Adrenal gland (tissue), 5 donors: ENCODE data around the gene DCLK2.

Experiments
- CTCF ChIP-seq, 6 experiments: fragments of 450-650 bp in 4 of 6; fragments of 200-600 bp in 2 of 6; sonication (generic) in 1 of 6; IDR thresholded peaks; 1 replicate in 5 of 6; 2 replicates in 1 of 6; pipeline versions ENCODE4 v1.5.1 to v1.8.0; 2016 to 2021; ENCODE audit warnings: antibody characterized with exemption in 6 of 6, mild to moderate bottlenecking in 2 of 6, moderate library complexity in 1 of 6
- POLR2A ChIP-seq, 2 donors: fragments of 450-650 bp; IDR thresholded peaks; one replicate each; pipeline ENCODE4 v1.6.1; 2017; ENCODE audit warnings: antibody characterized with exemption in 2 of 2, mild to moderate bottlenecking in 2 of 2, moderate library complexity in 1 of 2
- donor health status: DM: no; HTN: no; CAD: no.

- TF ChIP-seq CTCF (IDR thresholded peaks at IDR 0.05) (no peak), POLR2A (IDR thresholded peaks at IDR 0.05) (no peak)
These were observed 38.8 kb downstream of the DCLK2 start for GRCh38 chr4:150117094-150117493.
